ENCODE data around the gene CLDN8.

DNA sequence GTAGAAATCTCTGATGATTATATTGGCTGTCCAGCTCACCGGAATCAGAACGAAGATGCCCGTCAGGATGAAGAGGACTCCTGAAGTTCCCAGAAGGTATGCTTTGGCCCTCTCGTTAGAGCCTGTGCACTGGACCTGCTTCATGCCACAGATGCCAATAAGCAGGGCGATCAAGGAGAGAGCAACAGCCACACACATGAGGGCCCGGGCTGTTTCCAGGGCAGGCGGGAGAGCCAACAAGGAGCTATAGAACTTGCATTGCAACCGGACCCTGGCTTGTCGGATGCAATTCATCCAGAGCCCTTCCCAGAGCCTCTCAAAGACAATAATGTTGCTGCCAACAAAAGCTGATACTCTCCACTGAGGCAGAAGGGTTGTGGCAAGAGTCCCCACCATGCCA, 49.7 kb downstream of the CLDN8 start:
- TF ChIP-seq, protein P1, sequence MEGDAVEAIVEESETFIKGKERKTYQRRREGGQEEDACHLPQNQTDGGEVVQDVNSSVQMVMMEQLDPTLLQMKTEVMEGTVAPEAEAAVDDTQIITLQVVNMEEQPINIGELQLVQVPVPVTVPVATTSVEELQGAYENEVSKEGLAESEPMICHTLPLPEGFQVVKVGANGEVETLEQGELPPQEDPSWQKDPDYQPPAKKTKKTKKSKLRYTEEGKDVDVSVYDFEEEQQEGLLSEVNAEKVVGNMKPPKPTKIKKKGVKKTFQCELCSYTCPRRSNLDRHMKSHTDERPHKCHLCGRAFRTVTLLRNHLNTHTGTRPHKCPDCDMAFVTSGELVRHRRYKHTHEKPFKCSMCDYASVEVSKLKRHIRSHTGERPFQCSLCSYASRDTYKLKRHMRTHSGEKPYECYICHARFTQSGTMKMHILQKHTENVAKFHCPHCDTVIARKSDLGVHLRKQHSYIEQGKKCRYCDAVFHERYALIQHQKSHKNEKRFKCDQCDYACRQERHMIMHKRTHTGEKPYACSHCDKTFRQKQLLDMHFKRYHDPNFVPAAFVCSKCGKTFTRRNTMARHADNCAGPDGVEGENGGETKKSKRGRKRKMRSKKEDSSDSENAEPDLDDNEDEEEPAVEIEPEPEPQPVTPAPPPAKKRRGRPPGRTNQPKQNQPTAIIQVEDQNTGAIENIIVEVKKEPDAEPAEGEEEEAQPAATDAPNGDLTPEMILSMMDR (IDR thresholded peaks at IDR 0.05) = no peak
- TF ChIP-seq ZFX (IDR thresholded peaks at IDR 0.05; ENCODE audit: borderline replicate concordance) = no peak

Data from 22Rv1 (cell line).